ENCODE results near the gene RALY.

The RALY gene

GRCh38 chr20:34089175-34089479 lies 95.4 kb downstream of the RALY start:
- ChIA-PET CTCF (no interaction called here), POLR2A (interaction anchor here (1.9 kb wide), 2 partner anchors 11 to 23 kb away, joined by 5 to 6 read pairs; partner anchors contain the start of gene EIF2S2)
- TF ChIP-seq NFRKB (IDR thresholded peaks at IDR 0.05) = no peak
- no peak for TF ChIP-seq LEF1 (IDR thresholded peaks at IDR 0.05; ENCODE audit: borderline replicate concordance)
- TF ChIP-seq ELF4 (IDR thresholded peaks at IDR 0.05) = no peak
- TF ChIP-seq PKNOX1 (IDR thresholded peaks at IDR 0.05) = no peak
- TF ChIP-seq CTBP1 (IDR thresholded peaks at IDR 0.05; ENCODE audit: borderline replicate concordance) = no peak
- TF ChIP-seq HDGF (IDR thresholded peaks at IDR 0.05; ENCODE audit: borderline replicate concordance) = no peak
- TF ChIP-seq FOXA1 (IDR thresholded peaks at IDR 0.05) = no peak
- no peak for TF ChIP-seq SUZ12 (IDR thresholded peaks at IDR 0.05)
- no peak for TF ChIP-seq ARNT (IDR thresholded peaks at IDR 0.05)
- TF ChIP-seq SP1 (IDR thresholded peaks at IDR 0.05) = no peak
- no peak for TF ChIP-seq BHLHE40 (IDR thresholded peaks at IDR 0.05; ENCODE audit: borderline replicate concordance)
- no peak for TF ChIP-seq L3MBTL2 (conservative IDR thresholded peaks at IDR 0.05)
- no peak for TF ChIP-seq ZNF384 (IDR thresholded peaks at IDR 0.05)
- no peak for TF ChIP-seq FOXK2 (IDR thresholded peaks at IDR 0.05)
- no peak for TF ChIP-seq TARDBP (IDR thresholded peaks at IDR 0.05)
- no peak for TF ChIP-seq FOXM1 (IDR thresholded peaks at IDR 0.05; ENCODE audit: borderline replicate concordance)
- no peak for DNase-seq (ENCODE audit: extremely low spot score)

- ChIA-PET POLR2A (interaction anchor here (1.9 kb wide), 2 partner anchors 10 to 23 kb away, joined by 5 to 6 read pairs; partner anchors contain the start of gene EIF2S2), CTCF (no interaction called here)
- TF ChIP-seq NFRKB (IDR thresholded peaks at IDR 0.05) (no peak), PKNOX1 (IDR thresholded peaks at IDR 0.05) (no peak), BHLHE40 (IDR thresholded peaks at IDR 0.05; ENCODE audit: borderline replicate concordance) (no peak), FOXA1 (IDR thresholded peaks at IDR 0.05) (no peak), ELF4 (IDR thresholded peaks at IDR 0.05) (no peak), SP1 (IDR thresholded peaks at IDR 0.05) (no peak), ARNT (IDR thresholded peaks at IDR 0.05) (no peak), FOXK2 (IDR thresholded peaks at IDR 0.05) (no peak), CTBP1 (IDR thresholded peaks at IDR 0.05; ENCODE audit: borderline replicate concordance) (no peak), L3MBTL2 (conservative IDR thresholded peaks at IDR 0.05) (no peak), ZNF384 (IDR thresholded peaks at IDR 0.05) (no peak), SUZ12 (IDR thresholded peaks at IDR 0.05) (no peak), TARDBP (IDR thresholded peaks at IDR 0.05) (no peak), LEF1 (IDR thresholded peaks at IDR 0.05; ENCODE audit: borderline replicate concordance) (no peak)
- DNase-seq (ENCODE audit: extremely low spot score) = no peak
These were observed 96.1 kb downstream of the RALY start for GRCh38 chr20:34089655-34090345.

- DNase-seq (ENCODE audit: extremely low spot score) = no peak
- POLR2A ChIA-PET = interaction anchor here (1.9 kb wide), 1 partner anchor 22 kb away, joined by 6 read pairs; the partner anchor contains the start of gene EIF2S2
- TF ChIP-seq ZNF384 (IDR thresholded peaks at IDR 0.05) (no peak), PKNOX1 (IDR thresholded peaks at IDR 0.05) (no peak), L3MBTL2 (conservative IDR thresholded peaks at IDR 0.05) (no peak), LEF1 (IDR thresholded peaks at IDR 0.05; ENCODE audit: borderline replicate concordance) (no peak), ARNT (IDR thresholded peaks at IDR 0.05) (no peak), BHLHE40 (IDR thresholded peaks at IDR 0.05; ENCODE audit: borderline replicate concordance) (no peak), HDGF (IDR thresholded peaks at IDR 0.05; ENCODE audit: borderline replicate concordance) (no peak), SP1 (IDR thresholded peaks at IDR 0.05) (no peak), FOXM1 (IDR thresholded peaks at IDR 0.05; ENCODE audit: borderline replicate concordance) (no peak)
- CTCF ChIA-PET = no interaction called here
These were observed 96.9 kb downstream of the RALY start for GRCh38 chr20:34090645-34091044.

GRCh38 chr20:34091637-34092200 lies 98.0 kb downstream of the RALY start:
- CTCF ChIA-PET = no interaction called here
- DNase-seq (ENCODE audit: extremely low spot score) = no peak
- POLR2A ChIA-PET = interaction anchor here (5.8 kb wide), 1 partner anchor 20 kb away, joined by 27 read pairs; the partner anchor contains the start of gene EIF2S2
- TF ChIP-seq NFRKB (IDR thresholded peaks at IDR 0.05) (no peak), PKNOX1 (IDR thresholded peaks at IDR 0.05) (no peak), SUZ12 (IDR thresholded peaks at IDR 0.05) (no peak), L3MBTL2 (conservative IDR thresholded peaks at IDR 0.05) (no peak), HDGF (IDR thresholded peaks at IDR 0.05; ENCODE audit: borderline replicate concordance) (no peak), SP1 (IDR thresholded peaks at IDR 0.05) (no peak), LEF1 (IDR thresholded peaks at IDR 0.05; ENCODE audit: borderline replicate concordance) (no peak), ZNF384 (IDR thresholded peaks at IDR 0.05) (no peak), ARNT (IDR thresholded peaks at IDR 0.05) (no peak)

- ChIA-PET CTCF (no interaction called here), POLR2A (interaction anchor here (1.5 to 5.8 kb wide), 2 partner anchors 14 to 18 kb away, joined by 4 to 27 read pairs; partner anchors contain the start of gene EIF2S2)
- TF ChIP-seq FOXA1 (IDR thresholded peaks at IDR 0.05) = no peak
- TF ChIP-seq BHLHE40 (IDR thresholded peaks at IDR 0.05; ENCODE audit: borderline replicate concordance) = no peak
- no peak for TF ChIP-seq ARNT (IDR thresholded peaks at IDR 0.05)
- TF ChIP-seq ELF4 (IDR thresholded peaks at IDR 0.05) = no peak
- TF ChIP-seq LEF1 (IDR thresholded peaks at IDR 0.05; ENCODE audit: borderline replicate concordance) = no peak
- DNase-seq (ENCODE audit: extremely low spot score) = no peak
These were observed 100.2 kb downstream of the RALY start for GRCh38 chr20:34093895-34094294.
